M059J (cell line): ENCODE results near the gene GPER1. TPM values are rescaled to one million over a fixed set of nuclear protein-coding genes. Genes with fewer than 3 reads are reported as not detected.

Experiments used
- DNase-seq: peaks from one replicate; pipeline ENCODE4 v3.0.0-alpha.2; 2012; ENCODE audit warnings: low read depth
- total RNA-seq: library from RNA; depleted of rRNA; stranded (reverse); fragments of >200 nt; shearing (Covaris generic); gene quantifications from 2 replicates; pipeline ENCODE4 v1.2.3, GENCODE V29; 2014

The GPER1 gene
- total RNA-seq, 1 experiment from 2014 or later: 0.22 TPM

GRCh38 chr7:1053816-1054370, 34.0 kb upstream of the GPER1 start:
- DNase-seq: no peak

- no peak for DNase-seq
Measured at GRCh38 chr7:1054438-1054837, 33.5 kb upstream of the GPER1 start.

- no peak for DNase-seq
Measured at GRCh38 chr7:1054861-1055450, 33.0 kb upstream of the GPER1 start.

- no peak for DNase-seq
Measured at GRCh38 chr7:1055491-1055955, 32.4 kb upstream of the GPER1 start.

GRCh38 chr7:1055956-1056784, 31.7 kb upstream of the GPER1 start:
- DNase-seq: no peak

- DNase-seq: no peak
Measured at GRCh38 chr7:1056785-1057410, 31.0 kb upstream of the GPER1 start.

- no peak for DNase-seq
Measured at GRCh38 chr7:1057416-1058291, 30.3 kb upstream of the GPER1 start.

- no peak for DNase-seq
Measured at GRCh38 chr7:1058311-1058710, 29.6 kb upstream of the GPER1 start.

GRCh38 chr7:1058821-1059199, 29.1 kb upstream of the GPER1 start:
- DNase-seq: no peak

GRCh38 chr7:1059200-1060091, 28.5 kb upstream of the GPER1 start:
- no peak for DNase-seq

GRCh38 chr7:1060315-1061072, 27.4 kb upstream of the GPER1 start:
- DNase-seq: no peak

- no peak for DNase-seq
Measured at GRCh38 chr7:1061180-1061579, 26.7 kb upstream of the GPER1 start.

GRCh38 chr7:1062296-1063294, 25.3 kb upstream of the GPER1 start:
- DNase-seq: no peak

- DNase-seq: no peak
Measured at GRCh38 chr7:1063361-1063760, 24.6 kb upstream of the GPER1 start.

- no peak for DNase-seq
Measured at GRCh38 chr7:1064581-1064980, 23.3 kb upstream of the GPER1 start.

- no peak for DNase-seq
Measured at GRCh38 chr7:1065263-1065584, 22.7 kb upstream of the GPER1 start.

GRCh38 chr7:1065585-1066241, 22.2 kb upstream of the GPER1 start:
- DNase-seq: peak; percentile 64

GRCh38 chr7:1066242-1066588, 21.7 kb upstream of the GPER1 start:
- DNase-seq: no peak
